NAMALWA (cell line): ENCODE measurements around the gene CLEC1B.
A peak's percentile ranks its signal among the peaks of the same experiment; 100 is the strongest.
"Not testable (repeated sequence)": the region's sequence is repeated elsewhere in the genome, so short reads cannot be mapped to it uniquely, and the experiment has no call there.

ENCODE experiments used
- DNase-seq: peaks from one replicate; pipeline ENCODE4 v3.0.0-alpha.2; 2015; ENCODE audit warnings: low spot score

The CLEC1B gene

GRCh38 chr12:9999016-9999415, at the start of gene CLEC1B:
CLEC1B (minus strand) TSS chr12:9999121; CDS start chr12:9999100, 21 bp downstream.
- DNase-seq = no peak

DNA sequence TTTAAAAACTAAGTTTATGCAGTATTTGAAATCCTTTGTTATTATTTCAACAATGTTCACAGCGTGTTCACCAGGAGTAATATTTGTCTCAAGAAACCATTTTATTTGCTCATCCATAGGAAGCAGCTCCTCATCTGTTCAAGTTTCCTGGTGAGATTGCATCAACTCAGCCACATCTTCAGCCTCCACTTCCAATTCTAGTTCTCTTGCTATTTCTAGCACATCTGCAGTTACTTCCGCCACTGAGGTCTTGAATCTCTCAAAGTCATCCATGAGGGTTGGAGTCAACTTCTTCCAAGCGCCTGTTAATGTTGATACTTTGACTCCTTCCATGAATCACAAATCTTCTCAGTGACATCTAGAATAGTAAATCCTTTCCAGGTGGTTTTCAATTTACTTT, 49.6 kb upstream of the CLEC1B start:
- DNase-seq = no peak

DNA sequence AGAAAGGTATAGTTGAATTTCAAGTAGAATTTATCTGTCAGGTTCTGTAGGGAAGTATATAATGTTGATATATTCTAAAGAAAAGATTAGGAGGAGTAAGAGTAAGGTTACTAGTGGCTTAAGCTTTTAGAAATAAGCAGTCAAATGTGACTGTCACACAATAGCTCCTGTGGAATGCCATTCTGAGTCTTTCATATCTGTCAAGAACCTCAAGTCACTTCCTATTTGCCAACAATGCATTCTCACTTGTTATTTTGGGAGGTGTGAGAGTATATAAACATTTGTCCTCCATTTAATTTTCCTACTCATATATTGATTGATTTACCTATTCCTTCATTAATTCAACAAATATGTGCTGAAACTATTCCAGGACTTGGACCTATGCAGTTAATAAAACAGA, 43.2 kb upstream of the CLEC1B start:
- no peak for DNase-seq

DNA sequence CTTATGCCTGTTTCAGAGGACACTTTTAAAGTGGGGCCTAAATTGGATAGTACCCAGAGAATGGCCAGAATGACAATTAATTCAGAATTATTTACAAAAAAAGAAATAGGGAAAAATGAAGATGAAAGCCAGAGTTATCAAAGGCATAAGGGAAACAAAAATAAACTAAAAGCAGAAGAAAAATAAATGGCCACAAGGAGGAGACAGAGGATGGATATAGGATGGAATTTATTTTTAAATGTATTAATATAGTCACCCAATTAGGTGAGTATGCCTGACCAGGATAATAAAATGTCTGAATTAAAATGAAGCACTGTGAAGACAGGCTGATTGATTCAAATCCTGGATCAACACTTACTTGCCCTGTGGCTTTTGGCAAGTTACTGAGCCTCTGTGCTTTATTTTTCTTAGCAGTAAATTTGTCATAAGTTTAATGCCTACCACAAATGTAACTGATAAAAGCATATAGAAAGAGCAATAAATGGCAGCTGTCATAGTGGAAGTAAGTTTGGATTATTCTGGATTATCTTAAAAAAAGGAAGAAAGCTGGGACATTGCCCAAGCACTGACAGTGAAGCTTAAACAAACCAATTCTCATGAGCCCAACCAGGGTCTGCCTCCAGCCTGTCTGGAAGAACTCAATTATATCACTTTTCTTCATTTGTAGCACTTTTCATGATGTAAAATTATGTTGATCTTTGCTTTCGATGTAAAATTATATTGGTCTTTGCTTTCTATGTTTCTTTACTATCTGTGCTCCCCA, 35.0 kb upstream of the CLEC1B start:
- peak; percentile 58 for DNase-seq

DNA sequence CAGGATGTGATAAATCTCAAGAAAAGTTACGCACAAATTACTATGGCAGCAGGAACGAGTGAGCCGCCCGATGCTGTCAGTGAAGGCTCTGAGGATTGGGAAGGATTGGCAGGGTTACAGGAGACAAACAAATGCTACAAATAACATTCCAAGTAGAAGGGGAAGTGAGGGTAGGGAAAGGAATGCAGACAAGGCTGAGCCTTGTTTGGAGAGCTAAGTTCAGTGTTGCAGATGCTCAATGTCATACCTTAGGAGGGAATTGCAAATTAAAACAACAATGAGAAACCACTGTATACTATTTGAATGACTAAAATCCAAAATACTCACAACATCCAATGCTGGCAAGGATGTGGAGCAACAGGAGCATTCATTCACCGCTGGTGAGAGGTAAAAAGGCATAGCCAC, 32.9 kb upstream of the CLEC1B start:
- DNase-seq = no peak

- no peak for DNase-seq
Measured at GRCh38 chr12:10031321-10031720, 32.4 kb upstream of the CLEC1B start.

- no peak for DNase-seq
Measured at GRCh38 chr12:10030446-10030845, 31.5 kb upstream of the CLEC1B start, which contains the start of gene CLEC9A. CLEC9A (plus strand) TSS chr12:10030682; CDS start chr12:10052688, 22,006 bp downstream.

DNA sequence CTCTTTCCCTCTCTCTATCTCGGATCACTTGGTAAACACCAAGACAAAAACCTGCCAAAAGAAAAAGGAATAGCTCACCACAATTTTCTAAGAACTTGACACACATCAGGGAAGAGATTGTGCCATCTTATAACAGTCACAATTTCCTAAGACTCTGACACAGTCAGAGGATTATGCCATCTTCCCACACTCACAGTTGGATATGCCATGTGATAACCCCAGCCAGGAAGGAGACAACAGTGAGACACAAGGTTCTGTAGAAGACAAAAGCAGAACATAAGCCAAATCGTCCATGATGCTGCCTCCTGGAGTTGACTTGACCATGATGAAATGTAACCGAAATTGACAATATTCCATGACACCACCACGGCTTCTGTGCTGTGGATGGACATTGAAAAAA, 28.8 kb upstream of the CLEC1B start:
- DNase-seq = no peak

DNA sequence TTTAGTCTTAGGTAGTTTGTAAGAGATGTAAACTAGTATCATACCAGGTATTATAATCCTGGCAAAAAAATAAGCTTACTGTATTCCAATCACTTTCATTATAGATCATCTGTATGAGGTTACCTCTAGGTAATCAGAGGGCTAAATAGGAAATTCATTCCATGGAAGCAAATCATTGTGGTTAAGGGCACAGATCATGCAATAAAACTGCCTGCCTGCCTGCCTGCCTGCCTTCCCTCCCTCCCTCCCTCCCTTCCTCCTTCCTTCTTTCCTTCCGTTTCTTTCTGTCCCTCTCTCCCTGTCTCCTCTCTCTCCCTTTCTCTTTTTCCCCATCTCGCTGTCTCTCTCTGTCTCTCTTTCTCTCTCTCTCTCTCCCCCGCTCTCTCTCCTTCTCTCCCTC, 28.4 kb upstream of the CLEC1B start:
- DNase-seq = no peak

DNA sequence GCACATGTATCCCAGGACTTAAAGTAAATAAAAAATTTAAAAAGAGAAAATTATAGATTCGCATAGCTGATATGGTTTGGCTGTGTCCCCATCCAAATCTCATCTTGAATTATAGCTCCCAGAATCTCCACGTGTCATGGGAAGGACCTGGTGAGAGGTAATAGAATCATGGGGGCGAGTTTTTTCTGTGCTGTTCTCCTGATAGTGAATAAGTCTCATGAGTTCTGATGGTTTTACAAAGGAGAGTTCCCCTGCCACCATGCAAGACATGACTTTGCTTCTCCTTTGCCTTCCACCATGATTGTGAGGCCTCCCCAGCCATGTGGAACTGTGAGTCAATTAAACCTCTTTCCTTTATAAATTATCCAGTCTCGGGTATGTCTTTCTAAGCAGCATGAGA, 27.7 kb upstream of the CLEC1B start:
- DNase-seq = not testable (repeated sequence)

DNA sequence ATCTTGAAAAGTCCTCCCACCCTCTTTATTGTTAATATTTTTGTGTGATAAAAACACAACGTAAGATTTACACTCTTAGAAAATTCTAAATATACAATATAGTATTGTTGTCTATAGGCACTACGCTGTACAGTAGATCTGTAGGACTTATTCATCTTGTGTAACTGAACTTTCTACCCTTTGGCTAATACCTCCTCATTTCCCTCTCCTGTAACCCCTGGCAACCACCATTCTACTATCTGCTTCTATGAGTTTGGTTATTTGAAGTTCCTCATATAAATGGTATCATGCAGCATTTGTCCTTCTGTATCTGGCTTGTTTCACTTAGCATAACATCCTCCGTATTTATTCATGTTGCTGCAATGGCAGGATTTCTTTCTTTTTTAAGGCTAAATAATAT, 26.3 kb upstream of the CLEC1B start:
- no peak for DNase-seq

DNA sequence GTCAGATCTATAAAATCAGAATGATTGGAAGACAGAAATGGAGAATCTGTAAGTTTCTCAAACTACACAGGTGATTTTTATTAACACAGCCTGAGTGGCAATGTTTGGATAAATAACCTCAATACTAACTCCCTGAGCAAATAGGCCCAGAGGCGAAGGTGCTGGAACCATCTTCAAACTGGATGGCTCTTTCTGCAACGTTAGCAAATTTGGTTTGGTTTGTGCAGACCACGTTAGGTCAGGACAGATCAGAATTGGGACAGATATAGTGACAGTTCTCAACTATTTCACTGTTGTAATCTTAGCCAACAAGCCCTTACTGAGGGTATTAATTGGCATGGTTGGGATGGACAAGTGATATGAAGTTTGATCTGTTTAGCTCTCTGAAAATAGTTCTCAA, 22.4 kb upstream of the CLEC1B start:
- DNase-seq = no peak

DNA sequence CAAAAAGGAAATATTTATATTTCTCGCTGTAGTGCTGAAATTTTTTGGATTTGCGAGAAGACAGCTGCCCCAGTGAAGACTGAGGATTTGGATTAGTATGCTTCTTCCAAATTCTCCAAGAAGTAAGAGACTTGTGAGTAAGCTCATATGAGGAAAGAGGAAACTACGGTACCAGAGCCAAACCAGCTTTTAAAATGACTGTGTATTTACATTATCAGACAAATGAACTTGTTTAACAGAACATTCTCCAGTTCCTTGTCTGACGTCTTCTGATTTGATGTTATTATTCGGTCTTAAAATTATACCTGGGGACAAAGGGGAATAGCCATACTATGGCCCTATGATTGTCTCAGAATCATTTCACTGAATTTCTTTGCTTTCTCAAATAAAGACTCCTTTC, 19.5 kb upstream of the CLEC1B start:
- DNase-seq = no peak

GRCh38 chr12:10016881-10017280, 18.0 kb upstream of the CLEC1B start:
- DNase-seq = no peak

DNA sequence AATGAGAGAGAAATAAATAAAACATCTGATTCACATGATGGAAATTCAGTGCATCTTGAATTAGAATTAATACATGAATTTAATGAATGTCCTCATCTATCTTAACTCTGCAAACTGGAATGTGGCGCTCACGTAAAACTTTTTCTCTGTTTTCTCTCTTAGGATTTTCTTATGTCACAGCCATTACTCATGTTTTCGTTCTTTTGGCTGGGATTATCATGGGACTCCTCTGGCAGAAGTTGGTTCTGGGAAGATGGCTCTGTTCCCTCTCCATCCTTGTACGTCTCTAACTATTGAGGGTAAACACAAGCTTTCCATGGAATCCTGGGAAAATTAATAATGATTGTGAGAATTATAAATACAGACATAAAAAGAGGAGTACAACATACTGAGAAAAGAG, 16.5 kb upstream of the CLEC1B start:
- no peak for DNase-seq

- DNase-seq = no peak
Measured at GRCh38 chr12:10012630-10013330, 13.9 kb upstream of the CLEC1B start.

DNA sequence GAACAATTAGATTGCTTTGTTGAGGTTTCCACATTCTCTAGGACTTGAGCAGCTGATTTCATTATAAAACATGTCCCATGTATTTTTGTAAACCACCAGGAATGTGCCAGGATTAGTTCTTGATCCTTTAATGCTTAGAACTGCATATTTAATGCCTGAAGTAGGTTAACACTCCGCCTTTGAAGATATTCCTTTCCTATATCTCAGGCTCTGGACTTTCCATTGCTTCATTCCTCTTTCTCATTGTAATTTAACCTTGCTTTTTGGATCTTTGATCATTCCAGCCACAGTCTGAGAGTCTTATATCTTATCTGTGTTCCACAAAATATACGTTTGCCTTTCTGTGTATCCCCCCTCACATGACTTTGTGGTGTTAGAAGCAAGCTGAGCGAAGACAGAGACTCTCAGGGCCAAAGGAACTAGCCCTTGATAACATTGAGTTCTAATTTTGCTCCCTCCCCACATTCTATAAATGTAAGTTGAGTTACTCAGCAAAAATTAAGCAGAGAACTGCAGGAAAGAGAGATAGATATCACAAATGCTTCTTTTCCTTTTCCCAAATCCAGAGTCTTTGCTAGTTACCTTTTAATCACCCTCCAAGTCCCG, 2.4 kb upstream of the CLEC1B start:
- no peak for DNase-seq

DNA sequence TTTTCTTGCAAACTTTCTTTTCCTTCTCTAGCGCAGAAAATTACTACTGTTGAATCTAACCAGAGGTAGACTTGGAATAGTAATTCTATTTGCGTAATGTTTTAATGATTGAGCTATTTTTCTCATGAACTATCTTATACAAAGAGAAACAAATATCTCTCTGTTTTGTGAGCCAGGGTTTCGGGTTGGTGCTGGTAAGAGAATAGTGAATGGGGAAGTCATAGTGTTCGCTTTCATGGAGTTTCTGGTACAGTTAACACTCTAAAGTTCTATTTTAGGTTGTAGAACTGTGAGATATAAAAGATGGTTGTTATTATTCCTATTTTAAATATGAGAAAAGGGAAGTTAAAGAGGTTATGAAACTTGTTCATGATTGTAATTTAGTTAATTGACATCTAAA, 6.6 kb downstream of the CLEC1B start:
- peak; percentile 28 for DNase-seq

DNA sequence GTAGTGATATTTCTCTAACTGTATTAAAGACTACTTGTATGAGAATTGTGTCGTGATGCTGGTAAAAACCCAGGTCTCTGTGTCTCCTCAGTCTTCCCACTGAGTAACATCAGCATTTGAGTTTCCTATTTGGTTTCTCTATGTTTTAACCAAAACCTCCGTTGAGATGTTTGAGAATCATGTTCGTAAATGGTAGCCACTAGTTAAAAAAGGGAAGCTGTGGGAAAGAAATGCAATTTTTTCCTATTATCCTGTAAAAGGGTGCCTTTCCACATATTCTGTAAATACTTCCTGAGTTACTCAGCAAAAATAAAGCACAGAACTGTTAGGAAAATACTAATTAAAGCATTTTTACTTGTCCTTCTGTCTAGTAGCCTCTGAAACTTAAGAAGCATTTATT, 7.0 kb downstream of the CLEC1B start:
- no peak for DNase-seq

DNA sequence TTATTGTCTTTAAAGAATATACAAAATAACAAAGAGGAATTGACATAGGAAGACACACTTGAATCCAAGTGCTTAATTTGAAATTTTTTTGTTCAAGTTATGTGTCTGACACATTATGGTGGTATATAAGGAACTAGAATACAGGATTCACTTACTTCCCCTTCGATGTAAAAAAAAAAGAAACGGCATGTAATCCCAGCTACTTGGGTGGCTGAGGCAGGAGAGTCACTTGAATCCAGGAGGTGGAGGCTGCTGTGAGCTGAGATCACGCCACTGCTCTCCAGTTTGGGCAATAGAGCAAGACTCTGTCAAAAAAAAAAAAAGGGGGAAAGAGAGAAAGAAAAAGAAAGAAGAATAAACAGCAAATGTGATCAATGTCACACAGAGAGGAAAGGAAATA, 18.8 kb downstream of the CLEC1B start:
- no peak for DNase-seq

DNA sequence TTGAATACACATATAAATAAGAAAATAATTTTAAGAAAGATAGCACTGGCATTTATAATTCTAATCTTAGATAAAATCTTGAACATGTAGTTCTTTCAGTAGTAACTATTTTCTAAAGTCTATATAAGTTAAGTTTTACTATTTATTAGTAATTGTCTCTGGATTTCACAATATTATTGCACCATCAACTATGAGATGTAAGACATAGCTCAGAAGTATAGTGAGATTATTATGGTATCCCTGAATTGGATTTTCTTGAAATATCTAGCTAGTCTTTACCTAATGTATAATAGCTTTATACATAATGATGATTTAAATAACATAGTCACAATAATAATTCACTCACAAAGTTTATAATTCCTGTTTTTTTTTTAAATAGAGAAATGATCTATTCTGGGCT, 21.0 kb downstream of the CLEC1B start:
- DNase-seq = no peak

DNA sequence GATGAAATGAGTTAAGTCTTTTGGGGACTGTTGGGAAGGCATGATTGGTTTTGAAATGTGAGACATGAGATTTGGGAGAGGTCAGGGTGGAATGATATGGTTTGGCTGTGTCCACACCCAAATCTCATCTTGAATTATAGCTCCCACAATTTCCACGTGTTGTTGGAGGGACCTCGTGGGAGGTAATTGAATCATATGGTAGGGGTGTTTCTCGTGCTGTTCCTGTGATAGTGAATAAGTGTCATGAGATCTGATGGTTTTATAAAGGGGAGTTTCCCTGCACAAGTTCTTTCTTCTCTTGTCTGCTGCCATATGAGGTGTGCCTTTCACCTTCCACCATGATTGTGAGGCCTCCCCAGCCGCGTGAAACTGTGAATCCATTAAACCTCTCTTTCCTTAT, 22.3 kb downstream of the CLEC1B start:
- not testable (repeated sequence) for DNase-seq

DNA sequence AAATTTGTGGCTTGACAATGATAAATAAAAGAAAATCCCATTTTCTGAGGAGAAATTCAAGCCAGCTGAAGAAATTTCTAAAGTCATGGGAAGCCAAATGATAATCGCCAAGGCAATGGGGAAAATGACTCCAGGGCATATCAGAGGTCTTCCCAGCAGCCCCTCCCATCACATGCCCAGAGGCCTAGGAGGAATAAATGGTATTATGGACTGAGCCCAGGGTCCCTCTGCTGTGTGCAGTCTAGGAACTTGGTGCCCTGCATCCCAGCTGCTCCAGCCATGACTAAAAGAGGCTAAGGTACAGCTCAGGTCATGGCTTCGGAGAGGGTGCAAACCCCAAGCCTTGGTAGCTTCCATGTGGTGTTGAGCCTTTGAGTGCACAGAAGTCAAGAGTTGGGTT, 23.3 kb downstream of the CLEC1B start:
- no peak for DNase-seq
